GM19099 (cell line): ENCODE measurements around the gene HSP90AB1.
A peak's percentile ranks its signal among the peaks of the same experiment; 100 is the strongest.

Experiments used
- POLR2A ChIP-seq: IDR thresholded peaks from 3 replicates; pipeline ENCODE4 v1.6.1; 2011; ENCODE audit warnings: low read depth; ENCODE audit not compliant: insufficient read length; ENCODE audit errors: extremely low read depth

Gene HSP90AB1

GRCh38 chr6:44219053-44219814, 27.7 kb upstream of the HSP90AB1 start:
- peak; percentile 80 for TF ChIP-seq POLR2A

- no peak for TF ChIP-seq POLR2A
Observed at GRCh38 chr6:44219815-44220784, 26.8 kb upstream of the HSP90AB1 start.

GRCh38 chr6:44220913-44221290, 26.0 kb upstream of the HSP90AB1 start:
- no peak for TF ChIP-seq POLR2A

GRCh38 chr6:44221291-44221960, 25.5 kb upstream of the HSP90AB1 start:
- TF ChIP-seq POLR2A, result no peak

GRCh38 chr6:44221961-44222335, 25.0 kb upstream of the HSP90AB1 start:
- no peak for TF ChIP-seq POLR2A

GRCh38 chr6:44222486-44223318, 24.2 kb upstream of the HSP90AB1 start:
- TF ChIP-seq POLR2A, result no peak

- TF ChIP-seq POLR2A, result peak; percentile 78
Observed at GRCh38 chr6:44223319-44224028, 23.4 kb upstream of the HSP90AB1 start, which contains the start of gene SLC29A1. Gene SLC29A1, plus strand, starts transcription at chr6:44223595. Its CDS starts 3,719 bp downstream, at chr6:44227314.

- TF ChIP-seq POLR2A, result peak; percentile 10
Observed at GRCh38 chr6:44224029-44224964, 22.6 kb upstream of the HSP90AB1 start.

- TF ChIP-seq POLR2A, result no peak
Observed at GRCh38 chr6:44224965-44225305, 22.0 kb upstream of the HSP90AB1 start.

- TF ChIP-seq POLR2A, result no peak
Observed at GRCh38 chr6:44225579-44226325, 21.1 kb upstream of the HSP90AB1 start.

GRCh38 chr6:44226368-44227147, 20.3 kb upstream of the HSP90AB1 start:
- no peak for TF ChIP-seq POLR2A
